Fibroblast of skin of back (primary cell): ENCODE data around the gene PRKCD.
A peak's percentile ranks its signal among the peaks of the same experiment; 100 is the strongest.
"Not testable (repeated sequence)": the region's sequence is repeated elsewhere in the genome, so short reads cannot be mapped to it uniquely, and the experiment has no call there.

Experiments used
- DNase-seq: peaks from one replicate; pipeline ENCODE4 v3.0.0-alpha.2; 2013

The PRKCD gene

GRCh38 chr3:53140847-53141845 is 19.9 kb upstream of the PRKCD start:
- peak; percentile 84 for DNase-seq

GRCh38 chr3:53142986-53143385 is 18.0 kb upstream of the PRKCD start:
- DNase-seq, result no peak

GRCh38 chr3:53144446-53144845 is 16.6 kb upstream of the PRKCD start:
- DNase-seq, result no peak

DNA sequence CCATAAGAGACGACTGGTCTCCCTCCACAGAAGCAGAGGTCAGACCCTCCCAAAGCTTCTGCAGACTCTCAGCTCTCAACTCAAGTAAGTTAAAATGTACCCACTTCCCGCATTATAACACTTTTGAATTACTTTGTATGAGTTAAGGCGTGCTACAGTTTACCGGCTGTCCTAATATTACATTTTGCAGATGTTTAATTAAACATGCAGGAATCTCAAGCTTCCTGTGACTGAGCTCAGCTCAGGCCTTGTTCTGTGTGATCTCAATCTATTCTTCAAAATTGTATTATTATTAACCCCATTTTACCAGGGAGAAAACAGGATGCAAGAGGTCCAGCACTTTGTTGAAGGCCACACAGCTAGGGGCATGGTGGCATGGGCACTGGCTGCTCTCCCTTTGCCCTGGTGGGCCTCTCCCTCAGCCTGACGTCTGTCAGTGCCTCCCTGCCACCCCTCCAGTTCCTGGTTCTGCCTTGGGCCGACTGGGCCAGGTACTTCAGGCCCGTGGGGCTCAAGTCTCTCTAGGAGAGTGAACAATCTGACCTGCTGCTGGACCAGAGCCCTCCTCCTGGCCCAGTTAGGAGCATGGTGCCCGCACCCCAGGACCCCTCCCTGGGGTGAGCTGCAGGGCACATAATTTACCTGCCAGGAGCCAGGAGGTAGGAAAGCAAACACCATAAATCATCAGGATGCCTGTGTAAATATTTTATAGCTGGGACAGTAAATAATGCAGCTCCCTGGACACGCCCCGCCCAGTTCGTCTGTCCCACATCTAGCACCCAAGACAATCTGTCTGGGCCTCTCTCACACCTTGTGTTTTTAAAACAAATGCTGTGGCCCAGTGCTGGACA is 15.9 kb upstream of the PRKCD start:
- no peak for DNase-seq

- no peak for DNase-seq
These were observed 15.3 kb upstream of the PRKCD start for GRCh38 chr3:53145713-53146080.

DNA sequence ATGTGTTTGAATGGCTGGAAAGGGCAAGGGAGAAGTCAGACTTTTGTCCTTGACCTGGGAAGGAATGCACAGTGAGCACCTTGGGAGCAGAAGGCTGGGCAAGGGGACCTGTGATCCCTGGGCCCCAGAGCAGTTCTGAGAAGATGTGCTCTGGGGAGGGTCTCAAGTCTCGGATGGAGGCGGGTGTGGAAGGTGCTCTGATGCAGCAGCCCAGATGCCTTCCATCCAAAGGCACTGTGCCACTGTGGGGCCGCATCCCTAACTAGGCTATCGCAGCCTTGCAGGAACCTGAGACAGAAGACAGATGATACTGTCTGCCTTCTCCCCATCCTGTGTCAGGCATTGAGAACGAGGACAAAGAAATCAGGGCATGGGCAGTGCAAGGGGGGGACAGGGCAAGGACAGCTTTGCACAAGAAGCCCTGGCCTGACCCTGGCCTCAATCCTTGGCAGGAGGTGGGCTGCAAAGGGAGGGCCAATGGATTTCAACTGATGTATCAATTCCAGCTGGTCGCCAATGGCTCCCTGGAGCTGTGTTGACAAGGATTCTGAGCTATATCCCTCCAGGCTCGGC is 14.6 kb upstream of the PRKCD start:
- no peak for DNase-seq

DNA sequence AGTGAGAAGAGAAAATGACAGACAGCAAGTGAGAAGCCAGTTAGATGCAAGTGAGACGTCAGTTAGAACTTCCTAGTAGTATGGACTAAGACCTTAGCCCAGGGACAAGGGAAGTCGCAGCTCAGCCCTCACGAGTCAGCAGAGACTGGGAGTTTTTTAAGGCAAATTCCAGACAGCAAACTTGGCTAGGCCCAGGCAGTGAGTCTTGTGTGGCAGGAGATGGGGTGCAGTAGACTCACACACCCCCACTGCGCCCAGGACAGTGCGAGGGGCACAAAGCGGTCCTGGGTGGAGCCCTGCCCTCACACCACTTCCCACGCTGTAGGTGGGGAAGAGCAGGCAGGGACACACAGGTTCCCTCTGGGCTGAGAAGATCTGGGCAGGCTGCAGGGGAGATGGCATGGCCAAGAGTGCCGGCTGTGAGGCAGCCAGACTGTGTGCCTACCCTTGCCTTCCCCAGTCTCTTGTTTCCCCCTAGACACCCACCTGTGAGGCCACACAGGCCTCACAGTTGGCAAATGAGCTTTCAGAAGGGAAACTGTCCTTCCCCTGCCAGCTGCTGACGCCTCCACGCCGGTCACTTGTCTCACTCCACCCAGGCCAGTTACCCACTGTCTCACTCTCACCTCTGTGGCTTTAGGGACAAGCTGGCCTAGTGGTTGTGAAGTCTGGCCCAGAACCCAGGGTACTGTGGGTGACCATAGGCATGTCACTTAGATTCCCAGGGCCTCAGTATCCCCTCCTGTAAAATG is 13.7 kb upstream of the PRKCD start:
- no peak for DNase-seq

- DNase-seq, result no peak
These were observed 13.1 kb upstream of the PRKCD start for GRCh38 chr3:53147903-53148400.

DNA sequence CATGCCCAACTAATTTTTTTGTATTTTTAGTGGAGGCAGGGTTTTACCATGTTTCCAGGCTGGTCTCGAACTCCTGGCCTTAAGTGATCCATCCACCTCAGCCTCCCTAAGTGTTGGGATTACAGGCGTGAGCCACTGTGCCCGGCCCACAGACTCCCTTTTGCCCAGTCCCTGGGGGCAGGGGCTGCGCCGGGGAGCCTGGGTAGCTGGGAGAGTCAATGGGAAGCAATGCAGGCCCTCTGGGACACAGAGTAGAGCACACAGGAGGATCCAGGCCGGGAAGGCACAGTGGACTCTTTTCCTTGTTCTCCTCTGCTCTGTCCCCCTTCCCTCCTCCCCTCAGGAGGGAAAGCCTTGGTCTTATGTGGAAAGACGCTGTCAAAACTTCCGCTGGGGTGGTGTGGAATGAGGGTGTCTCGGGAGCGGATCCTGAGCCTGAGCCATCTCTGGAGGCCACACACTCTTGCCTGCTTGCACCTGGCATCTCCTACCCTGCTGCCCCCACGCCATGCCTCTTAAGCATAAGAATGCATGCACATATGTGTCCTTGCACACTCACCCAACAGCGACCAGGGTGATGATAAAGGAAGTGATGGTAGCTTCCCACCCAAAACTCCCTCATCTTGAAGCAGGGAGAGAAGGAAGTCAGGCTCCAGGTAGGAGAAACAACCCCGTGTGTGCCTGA is 11.9 kb upstream of the PRKCD start:
- DNase-seq, result no peak

DNA sequence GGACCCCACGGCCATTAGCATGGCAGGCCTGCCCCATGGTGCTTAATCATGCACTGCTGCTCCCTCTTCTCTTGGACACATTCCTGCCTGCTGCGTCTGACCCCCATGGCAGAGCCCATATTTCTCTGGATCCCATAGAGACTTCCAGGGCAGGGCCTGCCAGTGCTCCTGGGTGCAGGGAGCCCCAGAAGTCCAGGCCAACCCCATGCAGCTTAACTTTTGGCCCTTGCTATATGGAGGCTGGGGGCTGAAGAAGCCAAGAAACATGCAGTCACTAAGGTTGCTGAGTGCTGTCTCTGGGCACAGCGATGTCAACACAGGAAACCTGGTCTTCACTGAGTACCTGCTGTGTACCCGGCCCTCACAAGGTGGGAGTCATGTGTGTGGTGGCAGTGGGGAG is 11.3 kb upstream of the PRKCD start:
- no peak for DNase-seq

GRCh38 chr3:53150247-53151085 is 10.5 kb upstream of the PRKCD start:
- no peak for DNase-seq

DNA sequence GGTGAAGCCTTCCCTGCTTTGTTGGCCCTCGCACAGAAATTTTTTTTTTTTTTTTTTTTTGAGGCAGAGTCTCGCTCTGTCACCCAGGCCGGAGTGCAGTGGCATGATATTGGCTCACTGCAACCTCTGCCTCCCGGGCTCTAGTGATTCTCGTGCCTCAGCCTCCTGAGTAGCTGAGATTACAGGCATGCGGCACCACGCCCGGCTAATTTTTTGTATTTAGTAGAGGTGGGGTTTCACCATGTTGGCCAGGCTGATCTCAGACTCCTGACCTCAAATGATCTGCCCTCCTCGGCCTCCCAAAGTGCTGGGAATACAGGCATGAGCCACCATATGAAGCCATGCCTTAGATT is 9.9 kb upstream of the PRKCD start:
- DNase-seq, result not testable (repeated sequence)

DNA sequence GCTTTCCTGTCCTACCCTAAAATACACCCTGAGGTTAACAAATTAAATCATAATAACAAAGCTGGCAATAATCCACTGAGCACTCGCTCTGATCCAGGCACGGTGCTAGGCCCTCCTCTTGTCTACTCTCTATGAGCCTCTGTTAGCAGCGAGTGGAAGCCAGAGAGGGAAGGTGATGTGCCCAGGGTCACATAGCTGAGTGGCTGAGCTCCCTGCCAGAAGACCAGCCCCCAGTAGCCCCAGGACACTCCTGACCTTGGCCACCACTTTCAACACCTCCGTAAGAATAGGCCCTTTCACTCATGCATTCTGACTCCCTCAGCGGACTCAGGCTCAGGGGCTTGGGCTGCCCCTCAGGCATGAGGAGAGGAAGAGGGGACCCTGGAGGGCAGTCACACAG is 9.5 kb upstream of the PRKCD start:
- no peak for DNase-seq

DNA sequence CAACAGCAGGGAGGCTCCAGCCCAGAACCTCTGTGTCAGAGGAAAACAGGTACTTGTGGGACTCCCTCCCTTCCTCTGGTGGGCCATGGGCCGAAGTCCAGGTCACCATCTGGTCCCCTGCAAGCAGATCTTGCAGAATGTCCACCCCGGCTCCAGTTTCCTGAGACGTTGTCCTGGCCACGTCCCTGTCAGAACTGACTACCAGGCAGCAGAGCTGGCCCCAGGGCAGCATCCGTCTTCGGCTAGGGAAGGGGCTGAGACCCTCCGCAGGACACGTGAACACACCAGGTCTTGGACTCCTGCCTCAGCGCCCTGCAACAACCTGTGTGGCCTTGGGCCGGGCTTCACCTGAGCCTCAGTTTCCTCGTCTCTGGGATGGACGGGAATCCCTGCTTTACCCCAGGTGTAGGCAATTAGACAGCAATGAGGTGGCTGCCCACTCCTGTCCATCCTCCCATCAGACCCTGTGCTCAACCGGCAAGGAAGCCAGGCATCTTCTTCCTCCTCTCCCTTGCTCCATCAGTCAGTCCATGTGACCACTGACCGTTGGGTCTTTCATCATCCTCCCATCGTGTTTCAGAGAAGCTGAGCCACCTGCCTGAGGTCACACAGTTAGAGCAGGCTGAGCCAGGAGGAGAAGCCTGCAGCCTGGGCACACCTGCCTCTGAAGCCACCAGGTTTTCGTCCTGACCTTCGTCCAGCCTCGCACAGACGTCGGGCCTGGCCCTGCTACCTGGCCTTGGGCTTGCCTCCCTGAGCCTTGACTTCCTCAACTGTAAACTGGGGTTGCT is 8.9 kb upstream of the PRKCD start:
- no peak for DNase-seq

GRCh38 chr3:53153264-53153823 is 7.7 kb upstream of the PRKCD start:
- DNase-seq, result no peak

DNA sequence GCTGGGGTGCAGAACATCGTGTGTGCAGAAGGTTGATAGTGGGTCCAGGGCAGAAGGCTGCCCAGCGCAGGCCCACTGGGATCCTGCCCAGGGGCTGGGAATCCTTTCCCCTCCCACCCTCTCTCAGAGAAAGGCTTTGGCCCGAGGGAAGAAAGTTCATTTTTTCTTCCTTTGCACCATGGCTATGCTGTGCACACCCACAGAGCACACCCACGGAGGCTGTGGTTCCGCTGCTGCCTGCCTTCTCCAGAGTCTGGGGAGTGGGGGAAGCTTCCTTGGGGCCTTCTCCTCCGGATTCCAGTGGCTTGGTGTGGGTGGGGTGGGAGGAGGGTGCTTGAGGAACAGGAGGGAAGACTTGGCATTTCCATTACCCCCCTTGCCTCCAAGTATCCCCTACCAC is 7.0 kb upstream of the PRKCD start:
- DNase-seq, result no peak

DNA sequence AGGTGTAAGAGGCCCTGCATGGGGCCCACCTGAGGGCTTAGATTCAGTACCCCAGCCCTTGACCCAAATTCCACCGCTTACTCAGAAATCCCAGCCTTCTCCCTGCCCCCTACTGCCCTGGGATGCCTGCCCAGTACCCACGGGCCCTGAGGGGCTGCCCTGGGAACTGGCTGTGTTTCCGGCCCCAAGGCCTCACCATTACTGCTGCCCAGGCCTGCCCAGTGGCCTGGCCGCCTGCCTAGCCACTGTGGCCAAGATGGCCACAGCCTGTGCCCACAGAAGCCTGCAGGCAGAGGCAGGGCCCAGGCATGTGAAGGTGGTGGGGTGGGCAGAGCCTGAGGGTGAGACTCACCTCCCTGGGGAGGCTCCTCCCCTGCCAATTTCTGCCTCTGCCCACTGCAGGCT is 6.1 kb upstream of the PRKCD start:
- DNase-seq, result no peak

DNA sequence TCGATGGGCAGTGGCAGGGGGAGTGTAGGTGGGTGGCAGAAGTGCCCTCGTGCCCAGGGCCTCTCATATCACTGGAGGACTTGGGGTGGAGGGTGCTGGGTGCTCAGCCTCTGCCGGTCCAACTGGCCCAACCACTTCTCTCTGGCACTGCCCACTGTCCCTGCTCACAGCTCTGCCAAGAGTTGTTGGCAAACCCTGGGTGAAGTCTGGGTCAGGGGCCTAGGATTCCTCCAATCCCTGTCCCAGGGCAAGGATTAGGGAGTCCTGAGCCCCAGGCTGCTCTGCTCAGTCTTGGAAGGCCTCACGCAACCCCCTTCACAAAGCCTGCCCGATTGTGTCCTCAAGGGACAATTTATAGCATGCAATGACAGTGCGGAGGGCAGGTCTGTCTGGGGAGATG is 5.2 kb upstream of the PRKCD start:
- DNase-seq, result no peak

DNA sequence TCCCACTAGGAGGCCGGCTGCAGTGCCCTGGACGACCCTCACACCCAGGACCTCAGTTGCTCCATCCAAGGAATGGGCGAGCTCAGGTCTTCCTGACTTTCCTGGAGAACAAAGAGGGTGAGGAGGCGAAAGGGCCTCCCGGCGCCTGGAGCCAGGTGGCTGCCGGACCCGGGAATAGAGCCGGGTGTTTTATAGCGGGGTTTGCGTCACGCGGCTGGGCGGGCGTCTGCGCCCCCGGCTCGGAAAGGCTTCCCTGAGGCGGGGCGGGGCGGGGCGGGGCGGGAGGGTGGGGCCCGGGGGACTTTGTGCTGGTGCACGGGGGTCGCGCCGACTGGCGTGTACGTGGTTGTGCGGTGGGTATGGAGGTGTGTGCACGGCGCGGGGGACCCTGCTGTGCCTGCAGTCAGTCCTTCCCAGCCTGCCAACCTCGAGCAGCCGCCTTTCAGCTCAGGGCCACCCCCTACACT is 4.6 kb upstream of the PRKCD start:
- DNase-seq, result no peak
